T-cell (primary cell): ENCODE results near the gene CHCHD10. TPM values are rescaled to one million over a fixed set of nuclear protein-coding genes. Genes with fewer than 3 reads are reported as not detected.

Experiments used
- ATAC-seq, 4 experiments: fragments of 200-7000 bp in 3 of 4; fragments of 150-1000 bp in 1 of 4; cut with Tn5 transposase; replicated peaks in 1 of 4; 1 replicate in 3 of 4; 2 replicates in 1 of 4; pipeline ENCODE4 v1.10.0; 2021; ENCODE audit warnings: moderate library complexity in 3 of 4, mild to moderate bottlenecking in 2 of 4, moderate number of reproducible peaks in 1 of 4
- CTCF ChIA-PET, 2 donors: fragments of 300-600 bp; sonication (Branson Sonifier 250); formaldehyde crosslinking; loops; one replicate each; lab custom pipeline; 2022; ENCODE audit warnings: antibody characterized with exemption in 2 of 2; lab: Charles Lee
- POLR2A ChIA-PET, 2 donors: fragments of 300-600 bp; sonication (Branson Sonifier 250); formaldehyde crosslinking; loops; one replicate each; lab custom pipeline; 2022; ENCODE audit warnings: antibody characterized with exemption in 2 of 2; lab: Charles Lee
- DNase-seq, 35 experiments: peaks; one replicate each; pipeline versions ENCODE4 v3.0.0 to v3.0.0-alpha.2; 2013 to 2023
- H3K27ac ChIP-seq: one replicate; pipeline ENCODE4 v1.5.1; 2013; ENCODE audit warnings: low read length
- H3K27me3 ChIP-seq, 2 experiments: replicated peaks in 1 of 2; 1 replicate in 1 of 2; 2 replicates in 1 of 2; pipeline versions ENCODE4 v1.6.1 to v1.7.0; 2013; ENCODE audit warnings: low read length in 1 of 2, mixed read lengths in 1 of 2; ENCODE audit not compliant: control insufficient read depth in 2 of 2, insufficient read depth in 2 of 2; ENCODE audit errors: extremely low read depth in 1 of 2
- H3K36me3 ChIP-seq, 2 donors: 1 replicate in 1 of 2; 2 replicates in 1 of 2; pipeline versions ENCODE4 v1.6.1 to v1.7.0; 2013; ENCODE audit warnings: low read length in 1 of 2; ENCODE audit not compliant: control insufficient read depth in 2 of 2, insufficient read depth in 1 of 2; ENCODE audit errors: extremely low read depth in 1 of 2
- H3K4me1 ChIP-seq, 2 experiments: 1 replicate in 1 of 2; 2 replicates in 1 of 2; pipeline versions ENCODE4 v1.6.1 to v1.7.0; 2013; ENCODE audit warnings: low read length in 2 of 2, mixed read lengths in 1 of 2; ENCODE audit not compliant: insufficient read depth in 2 of 2, control insufficient read depth in 1 of 2; ENCODE audit errors: extremely low read depth in 1 of 2
- H3K4me3 ChIP-seq, 2 donors: 1 replicate in 1 of 2; 2 replicates in 1 of 2; pipeline versions ENCODE4 v1.5.1 to v1.7.0; 2013; ENCODE audit warnings: mild to moderate bottlenecking in 2 of 2, low read length in 1 of 2, moderate library complexity in 1 of 2; ENCODE audit not compliant: control insufficient read depth in 1 of 2; ENCODE audit errors: extremely low read depth in 1 of 2
- H3K9me3 ChIP-seq: 2 replicates; pipeline ENCODE4 v1.7.0; 2013
- H3K27ac Mint-ChIP-seq, 2 donors: one replicate each; pipeline ENCODE4 v1.8.0; 2020 to 2021; ENCODE audit warnings: mild to moderate bottlenecking in 2 of 2, mixed read lengths in 2 of 2
- H3K27me3 Mint-ChIP-seq, 2 donors: one replicate each; pipeline ENCODE4 v1.8.0; 2021 to 2022; ENCODE audit warnings: mixed read lengths in 2 of 2
- H3K36me3 Mint-ChIP-seq: one replicate; pipeline ENCODE4 v1.8.0; 2021; ENCODE audit warnings: mixed read lengths
- H3K4me1 Mint-ChIP-seq, 3 donors: one replicate each; pipeline ENCODE4 v1.8.0; 2020 to 2022; ENCODE audit warnings: mixed read lengths in 3 of 3, mild to moderate bottlenecking in 1 of 3
- H3K4me3 Mint-ChIP-seq, 3 donors: one replicate each; pipeline ENCODE4 v1.8.0; 2020 to 2022; ENCODE audit warnings: mild to moderate bottlenecking in 3 of 3, mixed read lengths in 3 of 3, moderate library complexity in 3 of 3
- H3K9me3 Mint-ChIP-seq, 3 donors: one replicate each; pipeline ENCODE4 v1.8.0; 2020 to 2022; ENCODE audit warnings: mixed read lengths in 3 of 3
- WGBS: methylation state at CpG from one replicate; pipeline ENCODE4 v1.1.5; 2013; ENCODE audit warnings: missing lambda C conversion rate; ENCODE audit not compliant: insufficient coverage; 5-methylcytosine and 5-hydroxymethylcytosine counted together
- total RNA-seq, 35 experiments: library from RNA in 6 of 35; stranded (reverse) in 6 of 35; fragments of 120-200 nt in 1 of 35; gene quantifications; one replicate each; pipeline versions ENCODE4 v1.2.1 to v1.2.4 and lab custom pipeline; 2013 to 2026

The CHCHD10 gene
- total RNA-seq, 5 donors from 2014 or later (not counting 1 experiment from before 2014, with no cell fraction given) = 26.1 to 66.3 (median 63.2) TPM

GRCh38 chr22:23787600-23787896, 19.8 kb upstream of the CHCHD10 start:
- Mint-ChIP-seq H3K4me1 (peaks cover 41 to 48% (median 48%) of the 10 kb centered on the region in 3 donors), H3K9me3 (no peaks in the 10 kb centered on the region), H3K4me3 (peak overlapping the region; percentile 82 to 87 (median 86)), H3K27me3 (no peaks in the 10 kb centered on the region), H3K27ac (peak overlapping the region; percentile 88 to 90), H3K36me3 (peaks cover 10% of the 10 kb centered on the region)
- H3K9me3 ChIP-seq = no peaks in the 10 kb centered on the region
- H3K36me3 ChIP-seq = peaks cover 0 to 18% of the 10 kb centered on the region in 2 donors
- H3K27ac ChIP-seq = peak overlapping the region; percentile 56
- H3K4me3 ChIP-seq = peak overlapping the region; percentile 80 to 87
- 0% methylated on average over 3 of the region's 5 CpGs for WGBS
- ATAC-seq (peak; percentile 22 to 38 (median 30)), DNase-seq (no peak)
- H3K4me1 ChIP-seq = peaks cover 17 to 68% of the 10 kb centered on the region in 2 experiments
- ChIA-PET POLR2A (no interaction called here), CTCF (interaction anchor here in 1 of 2 donors (1.0 kb wide), 1 partner anchor 224 kb away, joined by 3 read pairs; the partner anchor contains the start of gene CABIN1)
- H3K27me3 ChIP-seq = no peaks in the 10 kb centered on the region

GRCh38 chr22:23786752-23787599, 19.2 kb upstream of the CHCHD10 start, which contains the start of gene SMARCB1:
Gene SMARCB1 (plus strand): TSS chr22:23786966. CDS start chr22:23787170, 204 bp downstream.
- Mint-ChIP-seq H3K27ac (peak within 1 kb of the TSS; percentile 96 to 97), H3K4me3 (peak within 1 kb of the TSS; percentile 82 to 87 (median 86)), H3K9me3 (no peaks in the 10 kb centered on the region), H3K27me3 (no peaks in the 10 kb centered on the region), H3K36me3 (peaks cover 4% of the 10 kb centered on the region), H3K4me1 (peaks cover 36 to 43% (median 43%) of the 10 kb centered on the region in 3 donors)
- ChIA-PET POLR2A (no interaction called here), CTCF (interaction anchor here (1.0 to 1.1 kb wide), 2 partner anchors 18 to 224 kb away, joined by 3 to 4 read pairs; partner anchors contain the start of gene CABIN1 (in 1 of the 2))
- DNase-seq (peak; percentile 73 to 94 (median 85)), ATAC-seq (peak; percentile 80 to 89 (median 84))
- Histone ChIP-seq H3K9me3 (no peaks in the 10 kb centered on the region), H3K27ac (peak within 1 kb of the TSS; percentile 94), H3K4me3 (peak within 1 kb of the TSS; percentile 80 to 87), H3K4me1 (peaks cover 15 to 62% of the 10 kb centered on the region in 2 experiments), H3K27me3 (no peaks in the 10 kb centered on the region), H3K36me3 (peaks cover 0 to 13% of the 10 kb centered on the region in 2 donors)
- WGBS = 0% methylated on average over 96 of the region's 97 CpGs

- H3K36me3 Mint-ChIP-seq = no peaks in the 10 kb centered on the region
- ChIA-PET POLR2A (no interaction called here), CTCF (interaction anchor here in 1 of 2 donors (1.1 kb wide), 1 partner anchor 17 kb away, joined by 4 read pairs; no protein-coding TSS in a partner anchor)
- peaks cover 15 to 56% of the 10 kb centered on the region in 2 experiments for H3K4me1 ChIP-seq
- H3K4me3 Mint-ChIP-seq = peak overlapping the region; percentile 82 to 87 (median 86)
- peak in 5 of 35 experiments; percentile 24 to 38 (median 31) for DNase-seq
- peak overlapping the region; percentile 96 to 97 for H3K27ac Mint-ChIP-seq
- H3K27ac ChIP-seq = peak overlapping the region; percentile 94
- H3K27me3 ChIP-seq = no peaks in the 10 kb centered on the region
- 13% methylated on average over 3 of the region's 9 CpGs for WGBS
- no peaks in the 10 kb centered on the region for H3K9me3 Mint-ChIP-seq
- H3K27me3 Mint-ChIP-seq = no peaks in the 10 kb centered on the region
- peak overlapping the region; percentile 38 to 80 for H3K4me3 ChIP-seq
- H3K9me3 ChIP-seq = no peaks in the 10 kb centered on the region
- H3K4me1 Mint-ChIP-seq = peaks cover 33 to 40% (median 40%) of the 10 kb centered on the region in 3 donors
- ATAC-seq = peak in 3 of 4 experiments; percentile 13 to 25 (median 15)
- peaks cover 0 to 11% of the 10 kb centered on the region in 2 donors for H3K36me3 ChIP-seq
Observed at GRCh38 chr22:23786261-23786710, 18.5 kb upstream of the CHCHD10 start.

GRCh38 chr22:23784215-23784732, 16.5 kb upstream of the CHCHD10 start:
- H3K27ac Mint-ChIP-seq = peak overlapping the region; percentile 49 to 76
- no peak overlapping the region for H3K4me3 ChIP-seq
- no peaks in the 10 kb centered on the region for H3K9me3 Mint-ChIP-seq
- no peaks in the 10 kb centered on the region for H3K27me3 Mint-ChIP-seq
- peaks cover 25 to 32% (median 31%) of the 10 kb centered on the region in 3 donors for H3K4me1 Mint-ChIP-seq
- ChIA-PET POLR2A (no interaction called here), CTCF (no interaction called here)
- no peaks in the 10 kb centered on the region for H3K9me3 ChIP-seq
- H3K36me3 ChIP-seq = peaks cover 0 to 3% of the 10 kb centered on the region in 2 donors
- WGBS = 34% methylated on average over 3 of the region's 8 CpGs
- ATAC-seq (no peak), DNase-seq (no peak)
- H3K27me3 ChIP-seq = no peaks in the 10 kb centered on the region
- no peak overlapping the region for H3K27ac ChIP-seq
- H3K36me3 Mint-ChIP-seq = no peaks in the 10 kb centered on the region
- H3K4me3 Mint-ChIP-seq = peak overlapping the region in 1 of 3 donors; percentile 2
- H3K4me1 ChIP-seq = peaks cover 15 to 45% of the 10 kb centered on the region in 2 experiments

- Mint-ChIP-seq H3K36me3 (no peaks in the 10 kb centered on the region), H3K27me3 (no peaks in the 10 kb centered on the region), H3K9me3 (no peaks in the 10 kb centered on the region), H3K4me1 (peaks cover 24 to 26% (median 24%) of the 10 kb centered on the region in 3 donors), H3K4me3 (no peak overlapping the region), H3K27ac (peak overlapping the region in 1 of 2 donors; percentile 55)
- ChIA-PET POLR2A (no interaction called here), CTCF (no interaction called here)
- 77% methylated on average over 10 of the region's 15 CpGs for WGBS
- DNase-seq (no peak), ATAC-seq (no peak)
- H3K36me3 ChIP-seq = peaks cover 0 to 3% of the 10 kb centered on the region in 2 donors
- no peak overlapping the region for H3K4me3 ChIP-seq
- no peaks in the 10 kb centered on the region for H3K9me3 ChIP-seq
- peaks cover 15 to 38% of the 10 kb centered on the region in 2 experiments for H3K4me1 ChIP-seq
- no peak overlapping the region for H3K27ac ChIP-seq
- H3K27me3 ChIP-seq = no peaks in the 10 kb centered on the region
Observed at GRCh38 chr22:23783265-23784150, 15.7 kb upstream of the CHCHD10 start.
